ENCODE data around the gene SEMA4A.

The SEMA4A gene

DNA sequence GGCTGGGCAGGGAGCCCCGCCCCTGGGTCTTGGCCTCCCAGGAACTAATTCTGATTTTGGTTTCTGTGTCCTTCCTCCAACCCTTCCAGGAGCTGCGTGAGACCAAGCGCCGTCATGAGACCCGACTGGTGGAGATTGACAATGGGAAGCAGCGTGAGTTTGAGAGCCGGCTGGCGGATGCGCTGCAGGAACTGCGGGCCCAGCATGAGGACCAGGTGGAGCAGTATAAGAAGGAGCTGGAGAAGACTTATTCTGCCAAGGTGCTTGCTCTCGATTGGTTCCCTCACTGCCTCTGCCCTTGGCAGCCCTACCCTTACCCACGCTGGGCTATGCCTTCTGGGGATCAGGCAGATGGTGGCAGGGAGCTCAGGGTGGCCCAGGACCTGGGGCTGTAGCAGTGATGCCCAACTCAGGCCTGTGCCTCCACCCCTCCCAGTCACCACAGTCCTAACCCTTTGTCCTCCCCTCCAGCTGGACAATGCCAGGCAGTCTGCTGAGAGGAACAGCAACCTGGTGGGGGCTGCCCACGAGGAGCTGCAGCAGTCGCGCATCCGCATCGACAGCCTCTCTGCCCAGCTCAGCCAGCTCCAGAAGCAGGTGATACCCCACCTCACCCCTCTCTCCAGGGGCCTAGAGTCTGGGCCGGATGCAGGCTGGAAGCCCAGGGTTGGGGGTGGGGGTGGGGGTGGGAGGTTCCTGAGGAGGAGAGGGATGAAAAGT is 18.5 kb upstream of the SEMA4A start:
- TF ChIP-seq, protein P1, sequence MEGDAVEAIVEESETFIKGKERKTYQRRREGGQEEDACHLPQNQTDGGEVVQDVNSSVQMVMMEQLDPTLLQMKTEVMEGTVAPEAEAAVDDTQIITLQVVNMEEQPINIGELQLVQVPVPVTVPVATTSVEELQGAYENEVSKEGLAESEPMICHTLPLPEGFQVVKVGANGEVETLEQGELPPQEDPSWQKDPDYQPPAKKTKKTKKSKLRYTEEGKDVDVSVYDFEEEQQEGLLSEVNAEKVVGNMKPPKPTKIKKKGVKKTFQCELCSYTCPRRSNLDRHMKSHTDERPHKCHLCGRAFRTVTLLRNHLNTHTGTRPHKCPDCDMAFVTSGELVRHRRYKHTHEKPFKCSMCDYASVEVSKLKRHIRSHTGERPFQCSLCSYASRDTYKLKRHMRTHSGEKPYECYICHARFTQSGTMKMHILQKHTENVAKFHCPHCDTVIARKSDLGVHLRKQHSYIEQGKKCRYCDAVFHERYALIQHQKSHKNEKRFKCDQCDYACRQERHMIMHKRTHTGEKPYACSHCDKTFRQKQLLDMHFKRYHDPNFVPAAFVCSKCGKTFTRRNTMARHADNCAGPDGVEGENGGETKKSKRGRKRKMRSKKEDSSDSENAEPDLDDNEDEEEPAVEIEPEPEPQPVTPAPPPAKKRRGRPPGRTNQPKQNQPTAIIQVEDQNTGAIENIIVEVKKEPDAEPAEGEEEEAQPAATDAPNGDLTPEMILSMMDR (conservative IDR thresholded peaks at IDR 0.05; ENCODE audit: low read length), result no peak
- DNase-seq (ENCODE audit: low read depth), result no peak
- H3K4me3 ChIP-seq (ENCODE audit: low read length), result no peak overlapping the region

DNA sequence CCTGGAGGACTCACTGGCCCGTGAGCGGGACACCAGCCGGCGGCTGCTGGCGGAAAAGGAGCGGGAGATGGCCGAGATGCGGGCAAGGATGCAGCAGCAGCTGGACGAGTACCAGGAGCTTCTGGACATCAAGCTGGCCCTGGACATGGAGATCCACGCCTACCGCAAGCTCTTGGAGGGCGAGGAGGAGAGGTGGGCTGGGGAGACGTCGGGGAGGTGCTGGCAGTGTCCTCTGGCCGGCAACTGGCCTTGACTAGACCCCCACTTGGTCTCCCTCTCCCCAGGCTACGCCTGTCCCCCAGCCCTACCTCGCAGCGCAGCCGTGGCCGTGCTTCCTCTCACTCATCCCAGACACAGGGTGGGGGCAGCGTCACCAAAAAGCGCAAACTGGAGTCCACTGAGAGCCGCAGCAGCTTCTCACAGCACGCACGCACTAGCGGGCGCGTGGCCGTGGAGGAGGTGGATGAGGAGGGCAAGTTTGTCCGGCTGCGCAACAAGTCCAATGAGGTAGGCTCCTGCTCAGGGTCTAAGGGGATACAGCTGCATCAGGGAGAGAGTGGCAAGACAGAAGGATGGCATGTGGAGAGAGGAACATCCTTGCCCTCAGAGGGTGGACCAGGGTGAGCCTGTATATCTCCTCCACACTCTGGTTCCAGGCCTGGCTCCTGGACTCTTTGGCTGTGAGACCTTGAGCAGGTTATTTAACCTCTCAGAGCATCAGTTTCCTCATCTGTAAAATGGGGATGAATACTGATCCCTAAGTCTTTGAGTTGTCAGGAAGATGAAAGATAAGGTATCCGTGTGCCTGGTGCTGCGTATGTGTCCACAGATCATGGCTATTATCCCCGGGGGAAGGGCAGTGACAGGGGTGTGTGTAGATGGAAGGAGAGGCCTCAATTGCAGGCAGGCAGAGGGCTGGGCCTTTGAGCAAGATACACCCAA is 17.2 kb upstream of the SEMA4A start:
- TF ChIP-seq, protein P1 (conservative IDR thresholded peaks at IDR 0.05; ENCODE audit: low read length), result no peak
- no peak for DNase-seq (ENCODE audit: low read depth)
- no peak overlapping the region for H3K4me3 ChIP-seq (ENCODE audit: low read length)

DNA sequence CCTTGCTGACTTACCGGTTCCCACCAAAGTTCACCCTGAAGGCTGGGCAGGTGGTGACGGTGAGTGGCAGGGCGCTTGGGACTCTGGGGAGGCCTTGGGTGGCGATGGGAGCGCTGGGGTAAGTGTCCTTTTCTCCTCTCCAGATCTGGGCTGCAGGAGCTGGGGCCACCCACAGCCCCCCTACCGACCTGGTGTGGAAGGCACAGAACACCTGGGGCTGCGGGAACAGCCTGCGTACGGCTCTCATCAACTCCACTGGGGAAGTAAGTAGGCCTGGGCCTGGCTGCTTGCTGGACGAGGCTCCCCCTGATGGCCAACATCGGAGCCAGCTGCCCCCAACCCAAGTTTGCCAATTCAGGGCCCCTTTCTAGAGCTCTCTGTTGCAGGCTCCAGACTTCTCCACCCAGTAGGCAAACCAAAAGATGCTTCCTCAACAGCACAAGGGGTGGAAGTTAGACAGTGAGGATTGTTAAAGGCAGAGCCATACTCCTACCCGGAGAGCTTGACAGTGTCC is 16.4 kb upstream of the SEMA4A start:
- TF ChIP-seq, protein P1 (conservative IDR thresholded peaks at IDR 0.05; ENCODE audit: low read length), result peak; percentile 17
- no peak overlapping the region for H3K4me3 ChIP-seq (ENCODE audit: low read length)
- DNase-seq (ENCODE audit: low read depth), result no peak

DNA sequence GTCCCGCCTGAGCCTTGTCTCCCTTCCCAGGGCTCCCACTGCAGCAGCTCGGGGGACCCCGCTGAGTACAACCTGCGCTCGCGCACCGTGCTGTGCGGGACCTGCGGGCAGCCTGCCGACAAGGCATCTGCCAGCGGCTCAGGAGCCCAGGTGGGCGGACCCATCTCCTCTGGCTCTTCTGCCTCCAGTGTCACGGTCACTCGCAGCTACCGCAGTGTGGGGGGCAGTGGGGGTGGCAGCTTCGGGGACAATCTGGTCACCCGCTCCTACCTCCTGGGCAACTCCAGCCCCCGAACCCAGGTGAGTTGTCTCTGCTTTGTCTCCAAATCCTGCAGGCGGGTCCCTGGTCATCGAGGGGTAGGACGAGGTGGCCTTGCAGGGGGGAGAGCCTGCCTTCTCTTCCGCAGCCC is 14.9 kb upstream of the SEMA4A start:
- DNase-seq (ENCODE audit: low read depth), result no peak
- TF ChIP-seq, protein P1 (conservative IDR thresholded peaks at IDR 0.05; ENCODE audit: low read length), result no peak
- H3K4me3 ChIP-seq (ENCODE audit: low read length), result no peak overlapping the region

DNA sequence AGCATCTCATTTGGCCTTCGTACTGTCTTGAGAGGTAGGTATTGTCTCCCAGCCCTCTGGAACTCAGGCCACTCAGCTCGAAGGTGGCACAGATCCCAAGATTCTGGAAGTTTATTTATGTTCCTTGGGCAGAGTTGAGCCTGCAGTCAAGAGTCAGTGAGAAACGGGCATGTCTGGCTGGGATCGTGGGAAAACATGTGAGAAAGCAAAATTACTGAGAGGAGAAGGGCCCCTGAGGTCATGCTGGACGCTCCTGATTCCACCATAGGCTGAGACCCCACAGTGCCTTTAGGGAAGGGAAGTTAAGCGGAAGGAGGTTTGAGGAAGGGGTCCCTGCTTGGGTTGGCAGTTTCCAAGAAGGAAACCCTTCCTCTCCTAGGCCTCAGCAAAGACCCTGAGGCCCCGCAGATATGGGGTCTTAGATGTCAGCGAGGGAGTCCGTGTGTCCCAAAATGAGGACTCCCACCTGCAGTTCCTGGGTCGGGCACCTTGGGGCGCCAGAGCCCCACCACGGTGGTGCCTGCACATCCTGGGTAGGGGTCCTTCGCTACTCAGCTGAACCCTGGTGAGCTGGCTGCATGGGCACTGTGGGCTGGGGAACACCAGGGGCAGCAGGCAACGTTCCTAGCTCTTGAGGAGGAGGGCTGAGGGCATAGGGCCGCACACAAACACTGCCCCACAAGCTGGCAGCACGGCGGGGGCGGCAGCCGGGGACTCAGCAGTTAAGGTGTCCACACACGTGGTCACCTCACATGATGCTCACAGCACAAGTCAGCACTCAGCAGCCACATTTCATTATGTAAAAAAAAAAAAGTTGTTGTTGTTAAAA is 12.3 kb upstream of the SEMA4A start:
- peak; percentile 64 for DNase-seq (ENCODE audit: low read depth)
- no peak overlapping the region for H3K4me3 ChIP-seq (ENCODE audit: low read length)
- TF ChIP-seq, protein P1 (conservative IDR thresholded peaks at IDR 0.05; ENCODE audit: low read length), result peak; percentile 56

DNA sequence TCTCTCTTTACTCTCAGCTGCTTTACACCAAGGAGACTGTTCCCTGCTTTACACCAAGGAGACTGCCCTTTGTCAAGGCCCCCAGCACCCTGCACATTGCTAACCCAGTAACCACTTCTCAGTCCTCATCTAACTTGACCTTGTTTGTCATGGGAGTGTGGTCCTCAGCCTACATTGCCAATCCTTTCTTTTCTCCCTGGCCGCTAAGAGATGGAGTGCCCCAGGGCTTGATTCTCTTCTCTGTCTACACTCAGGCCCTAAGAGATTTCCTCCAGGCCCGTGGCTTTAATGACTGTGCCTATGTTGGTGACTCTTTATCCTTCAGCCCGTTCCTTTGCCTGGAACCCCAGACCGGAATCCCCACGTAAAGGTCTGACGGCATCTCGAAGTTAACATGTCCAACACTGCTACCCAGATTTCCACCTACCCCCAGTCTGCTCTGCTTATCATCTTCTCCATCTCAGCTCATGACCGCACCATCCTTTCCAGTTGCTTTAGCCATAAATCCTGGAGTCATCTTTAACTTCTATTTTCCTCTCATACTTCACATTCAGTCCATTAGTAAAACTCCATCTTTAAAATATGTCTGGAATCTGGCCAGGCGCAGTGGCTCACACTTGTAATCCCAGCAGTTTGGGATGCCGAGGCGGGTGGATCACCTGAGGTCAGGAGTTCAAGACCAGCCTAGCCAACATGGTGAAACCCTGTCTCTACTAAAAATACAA is 9.5 kb upstream of the SEMA4A start:
- TF ChIP-seq, protein P1 (conservative IDR thresholded peaks at IDR 0.05; ENCODE audit: low read length), result no peak
- no peak overlapping the region for H3K4me3 ChIP-seq (ENCODE audit: low read length)
- DNase-seq (ENCODE audit: low read depth), result peak; percentile 69

Measured in AG10803 (cell line).